IMR-90 (cell line): ENCODE results near the gene GGACT.

ENCODE experiments used
- BHLHE40 ChIP-seq: fragments of 150-350 bp; IDR thresholded peaks from 2 replicates; pipeline ENCODE4 v1.6.1; 2016; ENCODE audit warnings: mild to moderate bottlenecking, low read depth, low read length
- CEBPB ChIP-seq: IDR thresholded peaks from 2 replicates; pipeline ENCODE4 v1.6.1; 2012; ENCODE audit warnings: low read depth, low read length, improper control_type of control experiment
- CHD1 ChIP-seq: IDR thresholded peaks from 2 replicates; pipeline ENCODE4 v1.6.1; 2012; ENCODE audit warnings: low read depth, low read length, improper control_type of control experiment
- MAFK ChIP-seq: IDR thresholded peaks from 2 replicates; pipeline ENCODE4 v1.6.1; 2012; ENCODE audit warnings: low read depth, low read length, improper control_type of control experiment
- MAZ ChIP-seq: IDR thresholded peaks from 2 replicates; pipeline ENCODE4 v1.6.1; 2012; ENCODE audit warnings: low read depth, mild to moderate bottlenecking, low read length, improper control_type of control experiment, moderate library complexity, borderline replicate concordance
- NFE2L2 ChIP-seq: fragments of 150-350 bp; IDR thresholded peaks from 2 replicates; pipeline ENCODE4 v1.6.1; 2016; ENCODE audit warnings: low read depth, mild to moderate bottlenecking, low read length
- POLR2A ChIP-seq: IDR thresholded peaks from 2 replicates; pipeline ENCODE4 v1.6.1; 2012; ENCODE audit warnings: mild to moderate bottlenecking, low read depth, low read length
- RAD21 ChIP-seq: IDR thresholded peaks from 2 replicates; pipeline ENCODE4 v1.6.1; 2012; ENCODE audit warnings: low read length, improper control_type of control experiment
- RCOR1 ChIP-seq: IDR thresholded peaks from 2 replicates; pipeline ENCODE4 v1.6.1; 2012; ENCODE audit warnings: mild to moderate bottlenecking, low read length, improper control_type of control experiment; ENCODE audit not compliant: insufficient replicate concordance
- RFX5 ChIP-seq: IDR thresholded peaks from 2 replicates; pipeline ENCODE4 v1.8.0; 2012; ENCODE audit warnings: low read depth, mild to moderate bottlenecking, low read length, moderate library complexity
- SMC3 ChIP-seq: fragments of 150-350 bp; IDR thresholded peaks from 2 replicates; pipeline ENCODE4 v1.6.1; 2016; ENCODE audit warnings: low read depth, mild to moderate bottlenecking, antibody characterized with exemption, low read length, moderate library complexity
- TF ChIP-seq, protein P1 (sequence below): conservative IDR thresholded peaks from 2 replicates; pipeline ENCODE4 v1.5.1; 2012; ENCODE audit warnings: mild to moderate bottlenecking, low read depth, low read length, improper control_type of control experiment
- TF ChIP-seq, protein P2 (sequence below): fragments of 150-350 bp; IDR thresholded peaks from 2 replicates; pipeline ENCODE4 v1.6.1; 2017; ENCODE audit warnings: mild to moderate bottlenecking, antibody characterized with exemption, low read length, low read depth
- TF ChIP-seq, protein P3 (sequence below): fragments of 150-350 bp; IDR thresholded peaks from 2 replicates; pipeline ENCODE4 v1.6.1; 2016; ENCODE audit warnings: low read depth, mild to moderate bottlenecking, low read length, moderate library complexity, borderline replicate concordance

DNA sequence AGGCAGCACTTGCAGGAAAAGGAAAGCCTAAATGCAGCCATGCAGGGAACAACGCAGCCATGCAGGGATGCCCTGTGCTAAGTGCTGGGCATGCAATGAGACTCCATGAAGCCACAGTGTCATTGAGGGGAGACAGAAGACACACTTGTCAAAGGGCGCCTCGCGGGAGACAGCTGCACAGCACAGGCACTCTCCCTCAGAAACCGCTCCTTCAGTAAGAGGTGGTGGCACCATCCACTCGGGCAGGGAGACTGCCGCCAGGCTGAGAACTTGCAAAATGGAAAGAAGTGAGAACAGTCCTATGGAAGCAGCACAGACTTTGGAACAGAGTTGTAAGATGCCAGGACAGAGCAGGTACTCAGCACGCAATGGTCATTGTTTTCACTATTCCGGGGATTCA is 51.1 kb downstream of the GGACT start:
- no peak for TF ChIP-seq CEBPB
- TF ChIP-seq, protein P1, sequence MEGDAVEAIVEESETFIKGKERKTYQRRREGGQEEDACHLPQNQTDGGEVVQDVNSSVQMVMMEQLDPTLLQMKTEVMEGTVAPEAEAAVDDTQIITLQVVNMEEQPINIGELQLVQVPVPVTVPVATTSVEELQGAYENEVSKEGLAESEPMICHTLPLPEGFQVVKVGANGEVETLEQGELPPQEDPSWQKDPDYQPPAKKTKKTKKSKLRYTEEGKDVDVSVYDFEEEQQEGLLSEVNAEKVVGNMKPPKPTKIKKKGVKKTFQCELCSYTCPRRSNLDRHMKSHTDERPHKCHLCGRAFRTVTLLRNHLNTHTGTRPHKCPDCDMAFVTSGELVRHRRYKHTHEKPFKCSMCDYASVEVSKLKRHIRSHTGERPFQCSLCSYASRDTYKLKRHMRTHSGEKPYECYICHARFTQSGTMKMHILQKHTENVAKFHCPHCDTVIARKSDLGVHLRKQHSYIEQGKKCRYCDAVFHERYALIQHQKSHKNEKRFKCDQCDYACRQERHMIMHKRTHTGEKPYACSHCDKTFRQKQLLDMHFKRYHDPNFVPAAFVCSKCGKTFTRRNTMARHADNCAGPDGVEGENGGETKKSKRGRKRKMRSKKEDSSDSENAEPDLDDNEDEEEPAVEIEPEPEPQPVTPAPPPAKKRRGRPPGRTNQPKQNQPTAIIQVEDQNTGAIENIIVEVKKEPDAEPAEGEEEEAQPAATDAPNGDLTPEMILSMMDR: no peak
- TF ChIP-seq RAD21: no peak
- TF ChIP-seq POLR2A: no peak
- no peak for TF ChIP-seq RCOR1
- TF ChIP-seq MAFK: no peak
- TF ChIP-seq, protein P2, sequence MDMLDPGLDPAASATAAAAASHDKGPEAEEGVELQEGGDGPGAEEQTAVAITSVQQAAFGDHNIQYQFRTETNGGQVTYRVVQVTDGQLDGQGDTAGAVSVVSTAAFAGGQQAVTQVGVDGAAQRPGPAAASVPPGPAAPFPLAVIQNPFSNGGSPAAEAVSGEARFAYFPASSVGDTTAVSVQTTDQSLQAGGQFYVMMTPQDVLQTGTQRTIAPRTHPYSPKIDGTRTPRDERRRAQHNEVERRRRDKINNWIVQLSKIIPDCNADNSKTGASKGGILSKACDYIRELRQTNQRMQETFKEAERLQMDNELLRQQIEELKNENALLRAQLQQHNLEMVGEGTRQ: no peak
- TF ChIP-seq NFE2L2: no peak
- no peak for TF ChIP-seq CHD1
- no peak for TF ChIP-seq BHLHE40
- TF ChIP-seq, protein P3, sequence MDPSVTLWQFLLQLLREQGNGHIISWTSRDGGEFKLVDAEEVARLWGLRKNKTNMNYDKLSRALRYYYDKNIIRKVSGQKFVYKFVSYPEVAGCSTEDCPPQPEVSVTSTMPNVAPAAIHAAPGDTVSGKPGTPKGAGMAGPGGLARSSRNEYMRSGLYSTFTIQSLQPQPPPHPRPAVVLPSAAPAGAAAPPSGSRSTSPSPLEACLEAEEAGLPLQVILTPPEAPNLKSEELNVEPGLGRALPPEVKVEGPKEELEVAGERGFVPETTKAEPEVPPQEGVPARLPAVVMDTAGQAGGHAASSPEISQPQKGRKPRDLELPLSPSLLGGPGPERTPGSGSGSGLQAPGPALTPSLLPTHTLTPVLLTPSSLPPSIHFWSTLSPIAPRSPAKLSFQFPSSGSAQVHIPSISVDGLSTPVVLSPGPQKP: no peak
- no peak for TF ChIP-seq MAZ
- TF ChIP-seq RFX5: no peak
- no peak for TF ChIP-seq SMC3
